Measurements from ENCODE around the gene TSSK6. TPM values are rescaled to one million over a fixed set of nuclear protein-coding genes. Genes with fewer than 3 reads are reported as not detected.

The TSSK6 gene
- total RNA-seq (0.87 and 1.1 TPM in 2 replicates), polyA plus RNA-seq (1.3 TPM in 1 of 2 replicates, not detected in the other)

DNA sequence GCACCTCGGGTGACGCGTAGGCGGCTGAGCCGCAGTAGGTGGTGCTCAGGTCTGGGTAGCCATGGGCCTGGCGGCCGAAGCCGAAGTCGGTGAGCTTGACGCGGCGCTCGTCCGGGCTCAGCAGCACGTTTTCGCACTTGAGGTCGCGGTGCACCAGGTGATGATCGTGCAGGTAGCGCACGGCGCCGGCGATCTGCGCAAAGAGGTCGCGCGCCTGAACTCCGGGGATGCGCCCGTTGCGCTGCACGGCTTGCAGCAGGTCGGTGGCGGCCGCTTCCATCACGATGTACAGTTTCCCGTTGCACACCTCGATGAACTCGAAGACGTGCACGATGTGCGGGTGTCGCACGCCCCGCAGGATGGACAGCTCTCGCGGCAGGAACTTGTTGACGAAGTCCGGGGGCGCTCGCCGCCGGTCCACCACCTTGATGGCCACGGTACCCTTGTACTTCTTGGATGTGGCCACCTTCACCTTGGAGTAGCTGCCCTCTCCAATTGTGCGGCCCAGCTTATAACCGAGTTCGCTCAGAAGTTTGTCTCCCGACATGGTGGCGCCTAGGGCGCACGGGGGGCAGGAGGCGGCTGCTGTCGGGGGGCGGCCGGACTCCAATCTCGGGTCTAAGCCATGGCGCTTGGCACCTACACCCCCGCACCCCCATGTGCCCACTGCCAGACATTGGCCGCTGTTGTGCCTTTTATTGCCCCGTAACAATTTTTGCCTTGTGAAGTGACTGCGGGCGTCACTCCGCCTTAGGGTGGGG is at the start of gene TSSK6:
TSS of gene TSSK6 (minus strand) at position 668 of the 761 bp plus-strand sequence. CDS start at position 547, 121 bp downstream.
- Histone ChIP-seq H3K9me3 (ENCODE audit: low read depth) (no peaks in the 10 kb centered on the region), H3K79me2 (peaks cover 40% of the 10 kb centered on the region), H3K27me3 (no peaks in the 10 kb centered on the region), H3K36me3 (replicated peaks; ENCODE audit: insufficient read depth, low read depth) (no peaks in the 10 kb centered on the region), H3K27ac (peak within 1 kb of the TSS; percentile 93), H3K4me1 (ENCODE audit: insufficient read depth) (peaks cover 15% of the 10 kb centered on the region), H3K4me2 (peak within 1 kb of the TSS; percentile 93), H2AFZ (peak within 1 kb of the TSS; percentile 93), H3K9me2 (replicated peaks; ENCODE audit: insufficient read depth) (no peaks in the 10 kb centered on the region), H4K20me1 (ENCODE audit: insufficient read depth, poor library complexity, severe bottlenecking) (no peaks in the 10 kb centered on the region), H3K4me3 (peak within 1 kb of the TSS; percentile 88)
- 98% methylated on average over 70 of the region's 74 CpGs for WGBS (ENCODE audit: low lambda C conversion rate, missing lambda C conversion rate)
- TF ChIP-seq, protein P1, sequence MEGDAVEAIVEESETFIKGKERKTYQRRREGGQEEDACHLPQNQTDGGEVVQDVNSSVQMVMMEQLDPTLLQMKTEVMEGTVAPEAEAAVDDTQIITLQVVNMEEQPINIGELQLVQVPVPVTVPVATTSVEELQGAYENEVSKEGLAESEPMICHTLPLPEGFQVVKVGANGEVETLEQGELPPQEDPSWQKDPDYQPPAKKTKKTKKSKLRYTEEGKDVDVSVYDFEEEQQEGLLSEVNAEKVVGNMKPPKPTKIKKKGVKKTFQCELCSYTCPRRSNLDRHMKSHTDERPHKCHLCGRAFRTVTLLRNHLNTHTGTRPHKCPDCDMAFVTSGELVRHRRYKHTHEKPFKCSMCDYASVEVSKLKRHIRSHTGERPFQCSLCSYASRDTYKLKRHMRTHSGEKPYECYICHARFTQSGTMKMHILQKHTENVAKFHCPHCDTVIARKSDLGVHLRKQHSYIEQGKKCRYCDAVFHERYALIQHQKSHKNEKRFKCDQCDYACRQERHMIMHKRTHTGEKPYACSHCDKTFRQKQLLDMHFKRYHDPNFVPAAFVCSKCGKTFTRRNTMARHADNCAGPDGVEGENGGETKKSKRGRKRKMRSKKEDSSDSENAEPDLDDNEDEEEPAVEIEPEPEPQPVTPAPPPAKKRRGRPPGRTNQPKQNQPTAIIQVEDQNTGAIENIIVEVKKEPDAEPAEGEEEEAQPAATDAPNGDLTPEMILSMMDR (IDR thresholded peaks at IDR 0.05; ENCODE audit: poor library complexity) = no peak
- no peak for TF ChIP-seq EZH2phosphoT487 (IDR thresholded peaks at IDR 0.05; ENCODE audit: low read depth, severe bottlenecking, unreplicated experiment)
- TF ChIP-seq EZH2 (IDR thresholded peaks at IDR 0.05; ENCODE audit: borderline replicate concordance) = no peak
- no peak for DNase-seq (ENCODE audit: low spot score)

DNA sequence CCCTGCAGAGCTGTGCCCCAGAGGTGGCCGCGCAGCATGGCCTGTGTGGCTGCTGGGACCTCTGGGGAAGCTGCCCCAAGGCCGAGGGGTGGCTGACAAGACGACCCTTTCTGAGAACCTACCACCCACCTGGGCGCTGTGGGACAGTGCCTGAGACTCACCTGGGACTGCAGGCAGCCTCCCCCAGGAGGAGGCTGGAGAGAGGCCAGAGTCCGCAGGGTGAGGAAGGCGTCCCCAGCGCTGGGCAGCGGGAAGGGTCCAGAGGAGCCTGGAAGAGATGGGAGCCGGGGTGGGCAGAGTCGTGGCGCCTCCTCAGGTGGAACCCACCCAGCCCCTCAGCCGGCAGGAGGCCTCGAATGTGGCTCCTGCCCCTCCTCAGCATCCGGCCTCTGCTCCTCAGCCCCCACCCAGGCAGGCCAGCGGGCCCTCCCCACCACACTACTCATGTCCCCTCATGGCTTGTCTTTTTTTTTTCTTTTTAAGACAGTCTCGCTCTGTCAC is 48.0 kb upstream of the TSSK6 start:
- no peak overlapping the region for H3K27ac ChIP-seq
- TF ChIP-seq EZH2 (IDR thresholded peaks at IDR 0.05; ENCODE audit: borderline replicate concordance) (no peak), EZH2phosphoT487 (IDR thresholded peaks at IDR 0.05; ENCODE audit: low read depth, severe bottlenecking, unreplicated experiment) (no peak)
- TF ChIP-seq, protein P1 (IDR thresholded peaks at IDR 0.05; ENCODE audit: poor library complexity) = no peak
- H3K4me1 ChIP-seq (ENCODE audit: insufficient read depth) = no peaks in the 10 kb centered on the region
- no peaks in the 10 kb centered on the region for H3K9me3 ChIP-seq (ENCODE audit: low read depth)
- H3K9me2 ChIP-seq (replicated peaks; ENCODE audit: insufficient read depth) = no peaks in the 10 kb centered on the region
- no peak for DNase-seq (ENCODE audit: low spot score)
- H3K79me2 ChIP-seq = no peaks in the 10 kb centered on the region
- no peaks in the 10 kb centered on the region for H4K20me1 ChIP-seq (ENCODE audit: insufficient read depth, poor library complexity, severe bottlenecking)
- H3K4me3 ChIP-seq = no peak overlapping the region
- no peak overlapping the region for H3K4me2 ChIP-seq
- no peaks in the 10 kb centered on the region for H3K27me3 ChIP-seq
- WGBS (ENCODE audit: low lambda C conversion rate, missing lambda C conversion rate) = 96% methylated on average over 17 of the region's 17 CpGs
- no peak overlapping the region for H2AFZ ChIP-seq
- no peaks in the 10 kb centered on the region for H3K36me3 ChIP-seq (replicated peaks; ENCODE audit: insufficient read depth, low read depth)

DNA sequence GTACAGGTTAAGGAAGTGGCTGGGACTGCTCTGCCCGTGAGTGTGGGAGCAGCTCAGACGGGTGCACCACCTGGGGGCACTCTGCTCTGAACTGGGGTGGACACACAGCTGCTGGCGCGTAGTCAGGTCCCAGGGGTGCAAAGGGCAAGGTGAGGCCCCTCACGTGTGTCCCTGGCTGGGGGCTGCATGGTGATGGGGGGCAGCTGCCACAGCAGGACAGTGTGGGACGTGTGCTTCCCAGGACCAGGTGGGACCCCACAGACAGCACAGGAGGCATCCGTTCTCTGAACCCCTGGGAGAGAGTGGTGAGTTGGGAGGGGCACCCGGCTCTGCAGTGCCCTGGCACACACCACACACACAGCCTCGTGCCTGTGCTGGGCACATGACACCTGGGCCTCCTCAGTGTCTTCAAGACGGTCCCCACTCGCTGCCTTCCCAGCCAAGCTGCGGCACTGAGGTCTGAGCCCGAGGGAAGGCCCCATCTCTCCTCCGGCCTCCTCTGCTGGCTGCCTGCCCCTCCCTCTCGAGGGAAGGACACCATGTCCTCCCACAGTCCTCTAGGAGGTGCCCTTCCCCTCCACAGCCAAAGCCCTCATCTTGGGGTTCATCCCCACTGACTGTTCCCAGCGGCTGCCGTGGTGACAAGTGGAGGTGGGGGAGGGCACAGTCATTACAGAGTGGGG is 47.5 kb upstream of the TSSK6 start:
- Histone ChIP-seq H3K9me3 (ENCODE audit: low read depth) (no peaks in the 10 kb centered on the region), H2AFZ (no peak overlapping the region), H3K4me3 (no peak overlapping the region), H3K27ac (no peak overlapping the region), H4K20me1 (ENCODE audit: insufficient read depth, poor library complexity, severe bottlenecking) (no peaks in the 10 kb centered on the region), H3K36me3 (replicated peaks; ENCODE audit: insufficient read depth, low read depth) (no peaks in the 10 kb centered on the region), H3K4me2 (no peak overlapping the region), H3K79me2 (no peaks in the 10 kb centered on the region), H3K4me1 (ENCODE audit: insufficient read depth) (no peaks in the 10 kb centered on the region), H3K27me3 (no peaks in the 10 kb centered on the region), H3K9me2 (replicated peaks; ENCODE audit: insufficient read depth) (no peaks in the 10 kb centered on the region)
- WGBS (ENCODE audit: low lambda C conversion rate, missing lambda C conversion rate) = 91% methylated on average over 17 of the region's 17 CpGs
- TF ChIP-seq, protein P1 (IDR thresholded peaks at IDR 0.05; ENCODE audit: poor library complexity) = no peak
- TF ChIP-seq EZH2 (IDR thresholded peaks at IDR 0.05; ENCODE audit: borderline replicate concordance) (no peak), EZH2phosphoT487 (IDR thresholded peaks at IDR 0.05; ENCODE audit: low read depth, severe bottlenecking, unreplicated experiment) (no peak)
- DNase-seq (ENCODE audit: low spot score) = no peak

Measured in hepatocyte (in vitro differentiated cells).